ENCODE measurements around the gene SF3B3. TPM values are rescaled to one million over a fixed set of nuclear protein-coding genes. Genes with fewer than 3 reads are reported as not detected.

SF3B3 gene
- total RNA-seq, 1 donor from 2014 or later, result 463 TPM

DNA sequence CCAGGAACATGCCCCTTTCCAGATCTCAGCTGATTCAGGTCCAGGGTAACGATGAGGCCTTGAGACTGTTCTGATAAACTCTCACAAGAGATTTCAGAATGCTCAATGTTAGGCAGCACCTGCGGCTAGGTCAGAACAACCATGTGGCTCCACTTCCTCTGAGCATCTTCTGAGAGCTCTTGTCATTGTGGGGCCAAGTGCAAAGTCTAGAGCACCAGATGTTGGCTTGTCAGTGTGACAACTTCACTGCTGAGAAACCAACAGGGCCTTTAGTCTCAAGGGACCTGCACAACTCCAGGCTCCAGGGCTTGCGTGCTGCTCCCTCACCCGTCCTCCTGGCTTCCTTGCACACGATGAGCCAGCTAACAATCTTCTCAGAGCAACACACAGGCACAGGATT, 40.2 kb upstream of the SF3B3 start:
- ChIA-PET CTCF (no interaction called here), POLR2A (interaction anchor here (2.0 kb wide), 1 partner anchor 103 kb away, joined by 12 read pairs; no protein-coding TSS in a partner anchor)
- TF ChIP-seq, protein P1, sequence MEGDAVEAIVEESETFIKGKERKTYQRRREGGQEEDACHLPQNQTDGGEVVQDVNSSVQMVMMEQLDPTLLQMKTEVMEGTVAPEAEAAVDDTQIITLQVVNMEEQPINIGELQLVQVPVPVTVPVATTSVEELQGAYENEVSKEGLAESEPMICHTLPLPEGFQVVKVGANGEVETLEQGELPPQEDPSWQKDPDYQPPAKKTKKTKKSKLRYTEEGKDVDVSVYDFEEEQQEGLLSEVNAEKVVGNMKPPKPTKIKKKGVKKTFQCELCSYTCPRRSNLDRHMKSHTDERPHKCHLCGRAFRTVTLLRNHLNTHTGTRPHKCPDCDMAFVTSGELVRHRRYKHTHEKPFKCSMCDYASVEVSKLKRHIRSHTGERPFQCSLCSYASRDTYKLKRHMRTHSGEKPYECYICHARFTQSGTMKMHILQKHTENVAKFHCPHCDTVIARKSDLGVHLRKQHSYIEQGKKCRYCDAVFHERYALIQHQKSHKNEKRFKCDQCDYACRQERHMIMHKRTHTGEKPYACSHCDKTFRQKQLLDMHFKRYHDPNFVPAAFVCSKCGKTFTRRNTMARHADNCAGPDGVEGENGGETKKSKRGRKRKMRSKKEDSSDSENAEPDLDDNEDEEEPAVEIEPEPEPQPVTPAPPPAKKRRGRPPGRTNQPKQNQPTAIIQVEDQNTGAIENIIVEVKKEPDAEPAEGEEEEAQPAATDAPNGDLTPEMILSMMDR (IDR thresholded peaks at IDR 0.05), result no peak
- no peak for DNase-seq
- H3K27ac Mint-ChIP-seq, result no peak overlapping the region
- H3K36me3 Mint-ChIP-seq (ENCODE audit: low read depth), result peaks cover 57% of the 10 kb centered on the region
- H3K27me3 Mint-ChIP-seq, result no peaks in the 10 kb centered on the region
- intact Hi-C loops (cut with micrococcal nuclease), result no loop called here
- ATAC-seq (ENCODE audit: low read depth), result no peak
- H3K4me1 Mint-ChIP-seq, result no peaks in the 10 kb centered on the region
- no peaks in the 10 kb centered on the region for H3K9me3 Mint-ChIP-seq
- H3K4me3 Mint-ChIP-seq, result no peak overlapping the region

DNA sequence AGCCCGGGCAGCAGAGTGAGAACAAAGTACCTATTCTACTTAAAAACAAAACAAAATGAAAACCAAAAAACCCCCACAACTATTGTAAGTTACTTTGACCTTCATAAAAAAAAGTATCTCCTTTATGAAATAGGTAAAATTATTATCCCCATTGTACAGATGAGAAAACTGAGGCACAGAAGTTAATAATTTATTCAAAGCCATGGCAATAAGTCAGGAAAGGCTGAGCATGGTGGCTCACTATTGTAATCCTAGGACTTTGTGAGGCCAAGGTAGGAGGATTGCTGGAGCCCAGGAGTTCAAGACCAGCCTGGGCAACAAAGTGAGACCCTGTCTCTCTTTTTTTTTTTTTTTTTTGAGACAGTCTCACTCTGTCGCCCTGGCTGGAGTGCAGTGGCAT, 38.7 kb upstream of the SF3B3 start:
- TF ChIP-seq, protein P1 (IDR thresholded peaks at IDR 0.05), result no peak
- Mint-ChIP-seq H3K36me3 (ENCODE audit: low read depth) (peaks cover 50% of the 10 kb centered on the region), H3K27ac (no peak overlapping the region), H3K4me1 (no peaks in the 10 kb centered on the region), H3K4me3 (no peak overlapping the region), H3K9me3 (no peaks in the 10 kb centered on the region), H3K27me3 (no peaks in the 10 kb centered on the region)
- no peak for ATAC-seq (ENCODE audit: low read depth)
- ChIA-PET POLR2A (no interaction called here), CTCF (no interaction called here)
- intact Hi-C loops (cut with micrococcal nuclease), result no loop called here
- DNase-seq, result no peak

DNA sequence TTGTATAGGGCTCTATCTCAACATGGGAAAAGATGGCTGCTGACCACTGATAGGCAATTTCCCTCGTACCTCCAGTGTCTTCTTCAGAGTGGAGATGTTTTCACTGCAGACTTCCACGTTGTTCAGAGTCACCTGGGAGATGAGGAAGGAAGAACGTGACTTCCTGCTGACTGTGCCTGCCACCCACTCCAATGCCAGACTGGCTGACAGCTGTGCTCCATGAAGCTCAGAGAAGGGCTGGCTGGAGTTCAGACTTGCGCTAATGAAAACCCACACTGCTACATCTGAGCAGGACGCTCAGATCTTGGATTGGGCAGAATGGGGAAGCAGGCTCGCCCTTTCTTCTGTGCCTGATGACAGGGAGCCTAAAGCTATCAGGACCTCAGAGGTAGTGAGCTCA, 33.4 kb upstream of the SF3B3 start:
- CTCF ChIA-PET, result no interaction called here
- no peaks in the 10 kb centered on the region for H3K9me3 Mint-ChIP-seq
- no peaks in the 10 kb centered on the region for H3K27me3 Mint-ChIP-seq
- POLR2A ChIA-PET, result interaction anchor here (0.6 to 1.9 kb wide), 2 partner anchors 32 to 109 kb away, joined by 3 to 4 read pairs; no protein-coding TSS in a partner anchor
- TF ChIP-seq, protein P1 (IDR thresholded peaks at IDR 0.05), result no peak
- intact Hi-C loops (cut with micrococcal nuclease), result no loop called here
- no peak overlapping the region for H3K4me3 Mint-ChIP-seq
- ATAC-seq (ENCODE audit: low read depth) (no peak), DNase-seq (no peak)
- peaks cover 42% of the 10 kb centered on the region for H3K36me3 Mint-ChIP-seq (ENCODE audit: low read depth)
- no peak overlapping the region for H3K27ac Mint-ChIP-seq
- H3K4me1 Mint-ChIP-seq, result no peaks in the 10 kb centered on the region

DNA sequence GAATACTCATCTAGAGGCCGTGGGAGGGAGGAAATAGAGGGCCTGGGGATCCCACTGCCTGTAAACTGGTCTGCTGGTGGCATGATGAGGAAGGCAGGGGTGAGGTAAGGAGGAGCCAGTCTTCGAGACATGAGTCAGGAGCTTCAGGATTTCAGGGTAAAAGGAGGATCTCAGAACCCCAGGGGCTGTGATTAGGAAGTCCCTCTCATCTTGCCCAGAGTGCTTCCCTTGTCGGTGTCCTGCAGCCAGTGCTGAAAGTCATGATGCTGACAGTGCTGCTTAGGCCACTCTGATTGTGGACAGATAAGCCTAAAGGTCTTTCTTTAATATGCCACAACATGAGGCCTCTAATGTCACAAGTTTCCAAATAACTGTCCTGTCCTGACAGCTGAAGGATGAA, 29.8 kb upstream of the SF3B3 start:
- no peaks in the 10 kb centered on the region for H3K27me3 Mint-ChIP-seq
- POLR2A ChIA-PET, result no interaction called here
- H3K4me3 Mint-ChIP-seq, result no peak overlapping the region
- ATAC-seq (ENCODE audit: low read depth) (no peak), DNase-seq (no peak)
- TF ChIP-seq, protein P1 (IDR thresholded peaks at IDR 0.05), result no peak
- peaks cover 63% of the 10 kb centered on the region for H3K36me3 Mint-ChIP-seq (ENCODE audit: low read depth)
- no peaks in the 10 kb centered on the region for H3K9me3 Mint-ChIP-seq
- intact Hi-C loops (cut with micrococcal nuclease), result no loop called here
- CTCF ChIA-PET, result no interaction called here
- no peak overlapping the region for H3K27ac Mint-ChIP-seq
- no peaks in the 10 kb centered on the region for H3K4me1 Mint-ChIP-seq

DNA sequence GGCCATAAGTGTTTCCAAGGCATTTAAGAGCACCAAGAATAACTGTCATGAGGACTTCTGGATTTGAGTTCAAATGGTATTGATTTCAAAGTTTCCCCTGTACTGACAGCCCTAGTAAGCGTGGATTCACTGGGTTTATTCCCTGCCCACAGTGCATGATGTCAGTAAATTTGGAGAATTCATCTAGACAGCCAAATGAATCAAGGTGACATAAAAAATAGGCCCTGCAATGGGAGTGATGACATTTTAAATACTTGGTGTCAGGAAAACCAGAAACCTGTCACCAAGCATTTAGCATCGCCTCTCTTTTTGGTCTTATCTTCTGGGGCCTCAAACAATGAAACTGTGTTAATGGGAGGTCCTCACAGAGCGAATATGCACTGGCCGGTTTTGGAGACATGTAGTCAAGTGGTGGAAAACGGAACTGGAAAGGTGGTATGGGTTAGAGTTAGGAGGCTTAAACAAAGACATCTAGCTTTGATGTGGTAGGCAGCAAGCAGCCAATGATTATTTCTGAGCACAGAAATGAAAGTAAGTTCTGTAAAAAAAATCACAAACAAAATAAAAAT, 29.3 kb upstream of the SF3B3 start:
- no peak for DNase-seq
- H3K4me3 Mint-ChIP-seq, result no peak overlapping the region
- intact Hi-C loops (cut with micrococcal nuclease), result no loop called here
- peaks cover 64% of the 10 kb centered on the region for H3K36me3 Mint-ChIP-seq (ENCODE audit: low read depth)
- ATAC-seq (ENCODE audit: low read depth), result no peak
- ChIA-PET POLR2A (no interaction called here), CTCF (no interaction called here)
- TF ChIP-seq, protein P1 (IDR thresholded peaks at IDR 0.05), result no peak
- no peak overlapping the region for H3K27ac Mint-ChIP-seq
- H3K27me3 Mint-ChIP-seq, result no peaks in the 10 kb centered on the region
- no peaks in the 10 kb centered on the region for H3K4me1 Mint-ChIP-seq
- no peaks in the 10 kb centered on the region for H3K9me3 Mint-ChIP-seq

All from activated B cell treated with CpG ODN at 0.5 μM for 24 hours (primary cell).